Keratinocyte (primary cell): Measurements from ENCODE around the gene TIMP2. TPM values are rescaled to one million over a fixed set of nuclear protein-coding genes. Genes with fewer than 3 reads are reported as not detected.

Source experiments
- DNase-seq: peaks from one replicate; pipeline ENCODE4 v3.0.0-alpha.2; 2011; ENCODE audit warnings: low read depth, missing footprints, low spot score
- FAIRE-seq: peaks from 2 replicates; lab custom pipeline; 2011; peaks lifted over from hg19 to GRCh38; lab: Jason Lieb, UNC
- H2AFZ ChIP-seq: 2 replicates; pipeline ENCODE4 v1.6.0; 2012; ENCODE audit warnings: low read length, control low read depth, inconsistent platforms; ENCODE audit not compliant: control insufficient read depth
- H3K27ac ChIP-seq: 2 replicates; pipeline ENCODE4 v1.5.1; 2011; ENCODE audit warnings: low read length; ENCODE audit not compliant: control insufficient read depth, insufficient read depth
- H3K27me3 ChIP-seq: 3 replicates; pipeline ENCODE4 v1.6.0; 2011; ENCODE audit warnings: low read length; ENCODE audit not compliant: control insufficient read depth, insufficient read depth; ENCODE audit errors: extremely low read depth
- H3K36me3 ChIP-seq, 2 experiments: 2 replicates in 1 of 2; 3 replicates in 1 of 2; pipeline ENCODE4 v1.5.1; 2011; ENCODE audit warnings: low read length in 2 of 2, mild to moderate bottlenecking in 1 of 2; ENCODE audit not compliant: control insufficient read depth in 2 of 2, insufficient read depth in 2 of 2; ENCODE audit errors: extremely low read depth in 1 of 2
- H3K4me1 ChIP-seq: 3 replicates; pipeline ENCODE4 v1.5.1; 2011; ENCODE audit warnings: low read length; ENCODE audit not compliant: control insufficient read depth, insufficient read depth; ENCODE audit errors: extremely low read depth
- H3K4me2 ChIP-seq: 3 replicates; pipeline ENCODE4 v1.6.0; 2011; ENCODE audit warnings: low read depth, low read length; ENCODE audit not compliant: control insufficient read depth, insufficient read depth; ENCODE audit errors: extremely low read depth
- H3K4me3 ChIP-seq, 3 experiments: fragments of 200-600 bp in 1 of 3; sonication (generic) in 1 of 3; 2 replicates in 2 of 3; 3 replicates in 1 of 3; pipeline ENCODE4 v1.5.1; 2011 to 2016; ENCODE audit warnings: low read length in 3 of 3, mild to moderate bottlenecking in 3 of 3, control low read depth in 2 of 3, inconsistent platforms in 1 of 3, low read depth in 1 of 3, mixed read lengths in 1 of 3, mixed run types in 1 of 3, moderate library complexity in 1 of 3; ENCODE audit not compliant: control insufficient read depth in 2 of 3, insufficient read depth in 2 of 3; ENCODE audit errors: extremely low read depth in 1 of 3
- H3K79me2 ChIP-seq: 2 replicates; pipeline ENCODE4 v1.6.0; 2012; ENCODE audit warnings: low read length; ENCODE audit not compliant: control insufficient read depth, insufficient read depth
- H3K9ac ChIP-seq: 3 replicates; pipeline ENCODE4 v1.6.0; 2011; ENCODE audit warnings: low read length; ENCODE audit not compliant: control insufficient read depth, insufficient read depth; ENCODE audit errors: extremely low read depth
- H3K9me1 ChIP-seq: 3 replicates; pipeline ENCODE4 v1.6.0; 2011; ENCODE audit warnings: low read length; ENCODE audit not compliant: control insufficient read depth, insufficient read depth; ENCODE audit errors: extremely low read depth
- H3K9me3 ChIP-seq: 2 replicates; pipeline ENCODE4 v1.5.1; 2012; ENCODE audit warnings: low read depth, low read length; ENCODE audit not compliant: control insufficient read depth
- H4K20me1 ChIP-seq: 3 replicates; pipeline ENCODE4 v1.6.0; 2011; ENCODE audit warnings: low read length; ENCODE audit not compliant: control insufficient read depth, insufficient read depth; ENCODE audit errors: extremely low read depth
- CTCF ChIP-seq, 3 experiments: IDR thresholded peaks in 1 of 3; conservative IDR thresholded peaks in 1 of 3; optimal IDR thresholded peaks in 1 of 3; 2 replicates in 2 of 3; 3 replicates in 1 of 3; pipeline versions ENCODE3 to v1.5.1; 2011; ENCODE audit warnings: low read length in 3 of 3, mild to moderate bottlenecking in 3 of 3, moderate library complexity in 2 of 3, control low read depth in 1 of 3, inconsistent platforms in 1 of 3; ENCODE audit not compliant: insufficient read depth in 2 of 3; ENCODE audit errors: extremely low read depth in 1 of 3
- EZH2 ChIP-seq: IDR thresholded peaks from one replicate; pipeline ENCODE4 v1.6.1; 2012; ENCODE audit warnings: inconsistent platforms, mild to moderate bottlenecking, low read length, moderate library complexity
- dilution Hi-C: fragments of 300-500 bp; cut with MboI; formaldehyde crosslinking; loops from one replicate; pipeline ENCODE4 v1.7.0; 2020; ENCODE audit warnings: low sequenced_read_pairs; ENCODE audit not compliant: extremely low pct_ligation_motif_present
- polyA plus RNA-seq, 5 experiments: library from polyadenylated mRNA; depleted of rRNA in 3 of 5; stranded (reverse) in 3 of 5; stranded (forward) in 1 of 5; unstranded in 1 of 5; fragments of >200 nt; gene quantifications; 1 replicate in 1 of 5; 2 replicates in 3 of 5; 3 replicates in 1 of 5; pipeline versions ENCODE4 v1.2.1 to v1.2.3, GENCODE V29; 2011 to 2012; ENCODE audit warnings: missing spikeins in 2 of 5, low read depth in 1 of 5, low replicate concordance in 1 of 5

The TIMP2 gene
- polyA plus RNA-seq, 1 donor (not counting 4 experiments of a cell fraction or from before 2014, with no cell fraction given) = 1.2 TPM

- Histone ChIP-seq H3K27ac (no peak overlapping the region), H3K9me1 (no peaks in the 10 kb centered on the region), H3K9ac (no peak overlapping the region), H4K20me1 (no peaks in the 10 kb centered on the region), H3K79me2 (no peaks in the 10 kb centered on the region), H3K27me3 (peaks cover 25% of the 10 kb centered on the region), H3K36me3 (no peaks in the 10 kb centered on the region), H3K4me1 (peaks cover 7% of the 10 kb centered on the region), H3K4me2 (no peak overlapping the region), H2AFZ (no peak overlapping the region), H3K4me3 (no peak overlapping the region), H3K9me3 (peaks cover 4% of the 10 kb centered on the region)
- DNase-seq = no peak
- no peak for FAIRE-seq
- TF ChIP-seq CTCF (optimal IDR thresholded peaks at IDR 0.05 in 1 of 3, IDR thresholded peaks at IDR 0.05 in 1 of 3, conservative IDR thresholded peaks at IDR 0.05 in 1 of 3; ENCODE audit: extremely low read depth in 1 of 3, insufficient read depth in 2 of 3, low read length in 3 of 3) (no peak), EZH2 (no peak)
- dilution Hi-C loops = no loop called here
Measured at GRCh38 chr17:78953356-78954350, 28.5 kb upstream of the TIMP2 start.

GRCh38 chr17:78952706-78953105 lies 27.5 kb upstream of the TIMP2 start:
- no peak overlapping the region for H3K4me2 ChIP-seq
- FAIRE-seq = no peak
- dilution Hi-C loops = no loop called here
- H4K20me1 ChIP-seq = no peaks in the 10 kb centered on the region
- H3K9ac ChIP-seq = no peak overlapping the region
- peaks cover 25% of the 10 kb centered on the region for H3K27me3 ChIP-seq
- no peak overlapping the region for H3K27ac ChIP-seq
- no peaks in the 10 kb centered on the region for H3K9me1 ChIP-seq
- peaks cover 4% of the 10 kb centered on the region for H3K9me3 ChIP-seq
- H3K4me3 ChIP-seq = no peak overlapping the region
- H2AFZ ChIP-seq = no peak overlapping the region
- H3K4me1 ChIP-seq = peaks cover 7% of the 10 kb centered on the region
- H3K36me3 ChIP-seq = no peaks in the 10 kb centered on the region
- no peak for DNase-seq
- H3K79me2 ChIP-seq = no peaks in the 10 kb centered on the region
- TF ChIP-seq CTCF (optimal IDR thresholded peaks at IDR 0.05 in 1 of 3, IDR thresholded peaks at IDR 0.05 in 1 of 3, conservative IDR thresholded peaks at IDR 0.05 in 1 of 3; ENCODE audit: extremely low read depth in 1 of 3, insufficient read depth in 2 of 3, low read length in 3 of 3) = no peak
- no peak for TF ChIP-seq EZH2
